Astrocyte of the spinal cord (primary cell): ENCODE data around the gene NPC1L1.
"Not testable (repeated sequence)": the region's sequence is repeated elsewhere in the genome, so short reads cannot be mapped to it uniquely, and the experiment has no call there.

Experiments used
- DNase-seq: peaks from one replicate; pipeline ENCODE4 v3.0.0; 2011; ENCODE audit warnings: low read depth, low spot score
- H3K4me3 ChIP-seq: 2 replicates; pipeline ENCODE4 v1.5.1; 2011; ENCODE audit warnings: low read depth, mild to moderate bottlenecking, low read length, moderate library complexity
- in situ Hi-C: cut with HindIII; loops from 2 replicates; pipeline ENCODE4 v1.10.0; 2017; ENCODE audit warnings: low sequenced_read_pairs
- TF ChIP-seq, protein P1 (sequence below): IDR thresholded peaks from 2 replicates; pipeline ENCODE4 v1.5.1; 2012; ENCODE audit warnings: low read depth, mild to moderate bottlenecking, low read length, inconsistent platforms

NPC1L1 gene

DNA sequence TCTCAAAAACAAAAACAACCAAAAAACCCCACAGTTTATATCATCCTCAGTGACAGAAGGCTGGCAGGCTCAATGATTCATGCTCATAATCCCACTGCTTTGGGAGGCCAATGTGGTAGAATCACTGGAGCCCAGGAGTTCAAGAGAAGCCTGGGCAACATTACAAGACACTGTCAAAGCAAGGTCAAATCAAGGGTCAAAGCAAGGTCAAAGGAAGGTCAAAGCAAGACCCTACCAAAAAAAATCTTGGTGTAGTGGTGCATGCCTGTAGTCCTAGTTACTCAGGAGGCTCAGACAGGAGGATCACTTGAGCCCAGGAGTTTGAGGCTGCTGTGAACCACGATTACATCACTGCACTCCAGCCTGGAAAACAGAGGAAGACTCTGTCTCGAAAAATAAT lies 14.2 kb upstream of the NPC1L1 start:
- TF ChIP-seq, protein P1, sequence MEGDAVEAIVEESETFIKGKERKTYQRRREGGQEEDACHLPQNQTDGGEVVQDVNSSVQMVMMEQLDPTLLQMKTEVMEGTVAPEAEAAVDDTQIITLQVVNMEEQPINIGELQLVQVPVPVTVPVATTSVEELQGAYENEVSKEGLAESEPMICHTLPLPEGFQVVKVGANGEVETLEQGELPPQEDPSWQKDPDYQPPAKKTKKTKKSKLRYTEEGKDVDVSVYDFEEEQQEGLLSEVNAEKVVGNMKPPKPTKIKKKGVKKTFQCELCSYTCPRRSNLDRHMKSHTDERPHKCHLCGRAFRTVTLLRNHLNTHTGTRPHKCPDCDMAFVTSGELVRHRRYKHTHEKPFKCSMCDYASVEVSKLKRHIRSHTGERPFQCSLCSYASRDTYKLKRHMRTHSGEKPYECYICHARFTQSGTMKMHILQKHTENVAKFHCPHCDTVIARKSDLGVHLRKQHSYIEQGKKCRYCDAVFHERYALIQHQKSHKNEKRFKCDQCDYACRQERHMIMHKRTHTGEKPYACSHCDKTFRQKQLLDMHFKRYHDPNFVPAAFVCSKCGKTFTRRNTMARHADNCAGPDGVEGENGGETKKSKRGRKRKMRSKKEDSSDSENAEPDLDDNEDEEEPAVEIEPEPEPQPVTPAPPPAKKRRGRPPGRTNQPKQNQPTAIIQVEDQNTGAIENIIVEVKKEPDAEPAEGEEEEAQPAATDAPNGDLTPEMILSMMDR, result no peak
- in situ Hi-C loops, result no loop called here
- no peak for DNase-seq
- H3K4me3 ChIP-seq, result no peak overlapping the region

DNA sequence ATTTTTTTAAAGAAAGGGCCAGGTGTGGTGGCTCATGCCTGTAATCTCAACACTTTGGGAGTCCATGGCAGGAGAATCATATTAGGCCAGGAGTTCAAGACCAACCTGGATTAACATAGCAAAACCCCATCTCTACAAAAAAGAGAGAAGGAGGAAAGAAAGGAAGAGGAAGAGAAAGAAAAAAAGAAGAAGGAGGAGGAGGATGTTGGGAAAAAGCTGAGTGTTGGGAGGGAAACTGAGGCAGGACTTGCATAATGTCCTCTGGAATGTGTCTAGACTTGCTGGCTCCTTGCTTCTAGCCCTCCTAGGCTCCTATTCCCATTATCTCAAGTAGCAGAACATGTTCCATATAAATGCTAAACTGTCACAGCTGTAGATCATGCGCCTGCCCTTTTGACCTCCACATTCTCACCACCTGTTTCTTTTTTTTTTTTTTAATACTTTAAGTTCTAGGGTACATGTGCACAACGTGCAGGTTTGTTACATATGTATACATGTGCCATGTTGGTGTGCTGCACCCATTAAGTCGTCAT lies 11.4 kb upstream of the NPC1L1 start:
- DNase-seq, H3K4me3 ChIP-seq, in situ Hi-C loops: not testable (repeated sequence)

- H3K4me3 ChIP-seq, result no peak overlapping the region
- TF ChIP-seq, protein P1, result no peak
- in situ Hi-C loops, result no loop called here
- DNase-seq, result no peak
Measured at GRCh38 chr7:44549457-44549856, 8.3 kb upstream of the NPC1L1 start.

GRCh38 chr7:44548893-44549292 lies 7.8 kb upstream of the NPC1L1 start:
- in situ Hi-C loops, result no loop called here
- TF ChIP-seq, protein P1, result no peak
- no peak overlapping the region for H3K4me3 ChIP-seq
- no peak for DNase-seq

DNA sequence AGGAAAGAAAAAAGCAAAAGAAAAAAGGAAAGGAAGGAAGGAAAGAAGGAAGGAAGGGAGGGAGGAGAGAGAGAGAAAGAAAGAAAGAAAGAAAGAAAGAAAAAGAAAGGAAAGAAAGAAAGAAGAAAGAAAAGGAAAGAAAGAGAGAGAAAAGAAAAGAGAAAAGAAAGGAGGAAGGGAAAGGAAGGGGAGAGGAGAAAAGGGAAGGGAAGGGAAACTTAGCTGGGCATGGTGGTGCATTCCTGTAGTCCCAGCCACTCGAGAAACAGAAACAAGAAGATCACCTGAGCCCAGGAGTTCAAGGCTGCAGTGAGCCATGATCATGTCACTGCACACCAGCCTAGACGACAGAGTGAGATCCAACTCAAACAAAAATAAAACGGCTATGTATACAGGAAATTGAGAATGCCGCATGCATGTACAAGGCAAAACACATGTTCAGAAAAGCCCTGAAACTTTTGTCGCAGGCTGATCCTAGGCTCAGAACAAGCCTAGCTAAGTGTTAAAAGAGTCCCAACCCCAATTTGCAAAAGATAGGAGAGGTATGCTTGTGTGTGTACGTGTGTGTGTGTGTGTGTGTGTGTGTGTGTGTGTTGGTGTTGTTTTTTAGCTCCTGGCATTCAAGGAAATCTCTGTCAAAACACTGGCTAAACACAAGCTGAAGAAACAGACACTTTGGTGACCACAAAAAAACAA lies 6.6 kb upstream of the NPC1L1 start:
- TF ChIP-seq, protein P1, result no peak
- no peak overlapping the region for H3K4me3 ChIP-seq
- DNase-seq, result peak; percentile 34
- in situ Hi-C loops, result no loop called here

DNA sequence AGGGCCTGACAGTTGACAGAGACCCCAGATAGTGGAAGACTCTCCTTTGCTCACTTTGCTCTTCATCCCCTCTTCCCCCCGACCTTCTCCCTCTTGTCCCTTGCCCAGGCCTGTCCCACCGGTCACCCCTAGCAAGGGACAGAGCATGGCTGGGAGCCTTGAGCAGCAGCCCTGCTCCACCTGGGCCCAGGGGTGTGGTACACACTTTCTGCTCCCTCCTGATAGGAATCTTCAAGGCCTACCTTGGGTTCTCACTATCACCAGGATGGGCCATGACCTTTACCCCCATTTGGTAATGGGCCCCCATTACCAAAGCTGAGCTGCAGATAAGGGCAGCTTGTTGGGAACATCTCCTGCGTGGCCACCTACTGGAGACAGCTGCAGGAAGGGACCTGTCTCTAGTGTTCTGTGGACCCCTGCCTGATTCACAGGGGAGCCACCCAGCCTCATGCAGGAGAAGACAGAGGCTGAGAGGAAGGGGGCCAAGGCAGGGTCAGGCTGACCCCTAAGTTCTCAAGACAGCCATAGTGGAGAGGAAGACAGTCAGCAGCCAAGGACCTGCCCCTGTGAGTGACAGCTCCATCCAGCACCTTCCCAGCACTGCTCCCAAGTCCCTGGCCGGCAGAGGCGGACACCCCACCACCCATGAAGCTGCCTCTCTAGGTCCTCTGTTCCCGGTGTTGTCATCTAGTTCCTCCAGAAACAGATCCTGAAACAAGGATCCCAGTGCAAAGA lies 913 bp upstream of the NPC1L1 start:
- no peak overlapping the region for H3K4me3 ChIP-seq
- in situ Hi-C loops, result no loop called here

More for the DNA sequence above, 913 bp upstream of the NPC1L1 start:
- DNase-seq, result no peak
- TF ChIP-seq, protein P1, result no peak
